HG02642 (cell line): ENCODE results near the gene ANKRD60.

Experiments used
- ATAC-seq: cut with Tn5 transposase; IDR thresholded peaks from one replicate; pipeline ENCODE4 v1.9.1; 2021; ENCODE audit warnings: mild to moderate bottlenecking; ENCODE audit not compliant: unreplicated experiment, poor library complexity

ANKRD60 gene

GRCh38 chr20:58169450-58169849, 59.0 kb downstream of the ANKRD60 start:
- ATAC-seq: no peak

GRCh38 chr20:58168843-58169242, 59.6 kb downstream of the ANKRD60 start:
- no peak for ATAC-seq

- no peak for ATAC-seq
These were observed 60.7 kb downstream of the ANKRD60 start for GRCh38 chr20:58167759-58168158.
